Hepatocyte (in vitro differentiated cells): Measurements from ENCODE around the gene NIN.

Experiments used
- CTCF ChIP-seq: fragments of 200-600 bp; sonication (generic); IDR thresholded peaks from 2 replicates; pipeline ENCODE4 v1.5.1; 2016; ENCODE audit warnings: antibody characterized with exemption, mild to moderate bottlenecking; ENCODE audit not compliant: poor library complexity
- EZH2 ChIP-seq: fragments of 200-600 bp; sonication (generic); IDR thresholded peaks from 2 replicates; pipeline ENCODE4 v1.6.1; 2016; ENCODE audit warnings: antibody characterized with exemption, mild to moderate bottlenecking, borderline replicate concordance
- EZH2phosphoT487 ChIP-seq: fragments of 200-600 bp; sonication (generic); IDR thresholded peaks from one replicate; pipeline ENCODE4 v1.6.1; 2018; ENCODE audit warnings: antibody characterized with exemption, mild to moderate bottlenecking, low read depth, moderate library complexity; ENCODE audit not compliant: unreplicated experiment, severe bottlenecking

DNA sequence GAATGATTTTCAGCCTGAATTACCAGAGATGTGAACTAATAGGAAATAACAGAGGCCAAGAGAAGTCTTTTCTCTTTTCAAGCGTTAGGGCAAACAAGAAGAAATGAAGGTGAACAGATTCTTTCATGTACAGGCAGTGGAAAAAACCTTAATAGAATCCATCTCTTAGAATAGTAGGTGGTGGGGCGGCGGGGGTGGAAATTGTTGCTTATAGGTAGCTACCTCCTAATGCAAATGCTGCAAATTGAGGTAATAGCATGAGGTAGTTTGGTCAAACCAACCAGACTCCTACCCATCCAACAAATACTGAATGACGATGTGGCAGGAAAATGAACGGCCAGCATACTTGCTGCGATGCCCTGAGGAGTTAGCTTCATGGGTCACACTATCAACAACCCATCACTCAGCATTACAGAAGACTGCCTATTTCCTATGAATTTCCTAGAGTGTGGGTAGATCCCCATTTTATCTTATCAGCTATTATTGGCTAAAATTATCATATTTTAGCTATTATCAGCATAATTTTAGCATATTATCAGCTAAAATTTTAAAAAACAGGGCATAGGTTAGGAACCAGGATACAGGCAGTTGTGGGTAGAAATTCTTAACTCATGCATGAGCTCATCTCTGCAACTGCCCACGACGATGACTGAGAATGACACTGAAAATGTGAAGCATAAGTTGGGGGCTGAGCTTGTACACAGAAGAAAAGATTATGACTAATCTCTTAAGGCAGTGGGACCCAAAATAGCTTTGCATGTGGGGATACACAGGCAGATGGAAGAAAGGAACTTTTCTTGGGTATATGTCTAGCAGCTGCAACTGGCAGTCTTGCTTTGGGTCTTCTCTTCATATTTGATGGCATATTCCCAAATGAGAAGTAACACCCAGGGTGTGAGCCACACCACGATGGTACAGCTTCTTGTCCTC, 68.7 kb downstream of the NIN start:
- TF ChIP-seq EZH2phosphoT487 (no peak), EZH2 (no peak), CTCF (no peak)
